HG03135 (cell line): Measurements from ENCODE around the gene DENND6B.

ENCODE experiments used
- ATAC-seq: cut with Tn5 transposase; IDR thresholded peaks from one replicate; pipeline ENCODE4 v1.9.1; 2021; ENCODE audit warnings: mild to moderate bottlenecking, moderate library complexity; ENCODE audit not compliant: unreplicated experiment

The DENND6B gene

DNA sequence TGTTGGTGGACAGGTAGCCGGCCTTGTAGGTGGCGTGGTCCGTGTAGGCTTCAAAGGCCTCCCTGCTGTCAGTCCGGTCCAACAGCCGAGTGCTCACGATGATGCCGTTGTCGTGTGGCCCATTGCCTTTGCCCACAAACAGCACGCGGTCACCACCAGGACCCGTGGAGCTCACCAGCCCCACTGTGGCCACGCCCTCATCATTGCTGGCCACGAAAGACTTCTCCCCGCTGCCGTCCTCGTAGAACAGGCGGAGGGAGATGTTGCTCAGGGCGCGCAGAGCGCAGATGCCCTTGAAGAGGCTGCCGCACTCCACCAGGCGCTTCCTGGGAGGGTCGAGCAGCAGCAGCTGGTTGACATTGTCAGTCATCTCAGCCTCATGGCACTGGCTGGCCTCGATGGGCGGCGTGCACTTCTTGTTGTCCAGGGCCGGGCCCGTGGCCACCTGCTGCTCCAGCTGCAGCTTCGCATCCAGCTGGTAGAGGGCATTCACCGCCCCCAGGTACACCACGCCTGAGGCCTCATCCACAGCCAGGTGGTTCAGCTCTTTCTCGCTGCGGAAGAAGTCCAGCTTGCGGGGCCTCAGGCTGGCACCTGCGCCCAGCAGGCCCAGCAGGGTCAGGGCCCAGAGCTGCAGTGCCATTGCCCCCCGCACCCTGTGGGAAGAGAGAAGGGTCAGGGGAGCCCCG is 36.7 kb downstream of the DENND6B start:
- no peak for ATAC-seq

DNA sequence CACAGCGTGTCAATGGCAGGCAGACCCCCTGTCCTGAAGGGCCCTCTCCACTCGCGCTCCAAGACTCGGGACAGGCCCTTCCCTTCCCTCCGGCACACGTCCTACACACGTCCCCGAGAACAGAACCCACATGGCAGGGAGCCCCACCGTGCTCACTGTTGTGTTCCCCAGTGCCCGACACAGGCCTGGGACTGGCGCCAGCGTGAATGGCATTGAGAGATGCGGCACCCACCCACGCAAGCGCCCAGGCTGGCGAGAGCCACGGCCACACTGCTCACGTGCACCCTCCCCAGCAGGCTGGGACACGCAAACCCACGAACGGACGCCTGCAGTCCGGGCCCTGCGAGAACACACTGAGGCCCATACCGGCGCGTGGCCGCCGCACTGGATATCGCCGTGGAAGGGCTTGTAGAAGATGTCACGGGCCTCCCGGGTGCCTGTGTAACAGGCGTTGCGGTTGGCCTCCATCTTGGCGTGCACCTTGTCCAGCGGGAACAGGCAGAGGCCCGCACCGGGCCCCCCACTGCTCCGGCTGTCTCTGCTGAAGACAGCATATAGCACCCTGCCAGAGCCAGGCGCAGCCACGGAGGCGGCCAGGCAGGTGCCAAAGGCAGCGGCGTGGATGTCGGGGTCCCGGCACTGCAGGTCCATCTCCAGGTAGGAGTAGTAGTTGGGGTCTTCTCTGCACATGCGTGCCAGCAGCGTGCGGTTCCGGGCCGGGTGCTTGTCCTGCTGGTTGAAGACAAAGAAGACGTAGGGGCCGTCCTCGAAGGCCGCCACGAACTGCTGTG is 37.5 kb downstream of the DENND6B start:
- no peak for ATAC-seq

DNA sequence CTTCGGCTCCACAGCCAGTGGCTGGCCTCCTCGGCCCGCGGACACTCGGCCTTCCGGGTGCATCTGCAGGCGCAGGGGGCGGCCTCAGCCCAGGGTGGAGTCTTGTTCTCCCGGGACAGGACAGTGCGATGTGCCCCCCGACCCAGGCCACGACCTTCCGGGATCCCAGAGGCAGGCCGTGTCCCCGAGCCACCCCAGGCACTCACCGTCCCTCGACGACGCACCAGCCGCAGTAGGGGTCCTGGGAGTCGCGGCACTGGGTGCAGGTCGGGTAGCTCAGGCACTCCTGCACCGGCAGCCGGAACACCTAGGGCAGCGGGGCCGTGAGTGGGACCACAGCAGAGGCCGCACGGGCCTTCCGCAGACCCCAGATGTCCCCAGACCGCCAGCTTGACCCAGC is 39.1 kb downstream of the DENND6B start:
- ATAC-seq: no peak

DNA sequence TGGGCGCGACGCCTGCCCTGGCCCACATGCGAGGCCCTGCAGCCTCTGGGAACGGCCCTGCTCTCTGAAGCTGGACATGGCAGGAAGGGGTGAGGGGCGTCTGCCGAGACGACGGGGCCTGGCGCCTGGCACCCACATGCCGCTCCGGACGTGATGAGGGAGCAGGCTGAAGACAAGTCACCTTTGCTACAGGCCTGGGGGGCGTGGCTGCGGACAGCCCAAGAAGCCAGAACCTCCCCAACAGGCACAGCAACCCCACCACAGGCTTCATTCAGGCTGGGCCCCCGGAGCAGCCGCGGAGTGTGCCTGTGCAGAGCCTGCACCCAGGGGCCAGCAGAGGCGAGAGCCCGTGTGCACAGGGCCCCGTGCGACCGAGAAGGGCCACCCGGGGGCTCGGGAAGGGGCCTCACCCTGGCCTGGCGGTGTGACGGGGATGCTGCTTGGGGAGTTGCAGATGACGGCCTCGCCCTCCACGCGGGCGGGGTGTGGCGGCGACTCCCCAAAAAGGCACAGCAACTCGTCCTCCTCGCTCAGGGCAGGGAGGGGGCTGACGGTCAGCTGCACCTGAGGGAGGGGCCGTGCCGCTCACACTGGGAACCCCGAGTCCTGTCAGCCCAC is 40.0 kb downstream of the DENND6B start:
- no peak for ATAC-seq

DNA sequence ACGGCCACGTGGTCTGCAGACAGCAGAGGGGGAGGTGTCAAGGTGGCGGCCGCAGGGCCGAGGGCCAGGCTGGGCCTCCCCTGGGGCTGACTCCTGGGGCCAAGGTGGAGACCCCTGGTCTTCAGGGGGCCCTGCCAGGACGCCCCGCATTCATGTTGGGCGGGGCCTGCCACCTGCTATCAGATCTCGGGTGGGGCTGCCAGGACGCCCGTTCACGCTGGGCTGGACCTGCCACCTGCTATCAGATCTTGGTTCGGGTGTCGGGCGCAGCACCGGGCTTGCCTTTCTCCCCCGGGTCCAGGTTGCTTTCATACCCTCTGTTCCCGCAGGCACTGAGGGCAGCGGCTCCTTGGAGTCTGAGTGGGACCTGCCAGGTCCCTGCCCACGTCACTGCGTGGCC is 40.5 kb downstream of the DENND6B start:
- no peak for ATAC-seq

DNA sequence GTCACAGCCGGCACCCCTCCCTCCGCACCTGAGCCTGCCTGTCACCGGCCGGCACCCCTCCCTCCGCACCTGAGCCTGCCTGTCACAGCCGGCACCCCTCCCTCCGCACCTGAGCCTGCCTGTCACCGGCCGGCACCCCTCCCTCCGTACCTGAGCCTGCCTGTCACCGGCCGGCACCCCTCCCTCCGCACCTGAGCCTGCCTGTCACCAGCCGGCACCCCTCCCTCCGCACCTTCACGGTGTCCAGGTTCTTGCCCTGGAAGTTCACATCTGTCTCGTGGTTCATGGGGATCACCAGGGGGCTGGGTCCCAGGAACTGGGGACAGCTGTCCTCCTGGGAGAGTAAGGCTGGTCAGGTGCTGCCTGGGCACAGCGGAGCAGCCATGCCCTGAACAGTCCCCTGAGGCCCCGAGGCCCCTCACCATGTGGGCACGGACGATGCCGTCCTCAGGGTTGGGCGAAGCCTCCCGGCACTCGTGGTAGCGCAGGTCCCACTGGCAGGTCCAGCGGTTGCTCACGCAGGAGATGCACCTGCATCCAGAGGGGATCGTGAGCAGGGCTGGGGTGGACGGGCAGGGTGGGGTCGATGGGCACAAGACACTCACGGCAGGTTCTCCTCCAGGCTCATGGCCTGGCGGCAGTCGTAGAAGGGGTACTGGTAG is 41.1 kb downstream of the DENND6B start:
- ATAC-seq: no peak

DNA sequence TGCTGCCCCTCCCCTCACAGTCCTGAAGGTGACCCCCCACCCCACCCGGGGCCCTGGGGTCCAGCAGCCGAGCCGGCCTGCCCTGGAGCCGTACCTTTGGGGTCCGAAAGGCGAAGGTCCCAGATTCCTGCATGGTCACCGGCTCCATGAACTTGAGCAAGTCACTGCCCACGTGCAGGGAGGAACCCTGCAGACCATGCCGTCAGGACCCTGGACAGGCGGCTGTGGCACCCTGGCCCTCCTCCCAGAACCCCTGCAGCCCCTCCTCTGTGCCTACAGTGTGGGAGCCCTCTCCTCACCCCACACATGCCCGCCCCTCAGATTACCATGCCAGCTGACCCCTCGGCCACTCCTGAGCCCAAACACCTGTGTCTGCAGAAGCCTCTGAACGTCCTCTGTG is 42.3 kb downstream of the DENND6B start:
- no peak for ATAC-seq

DNA sequence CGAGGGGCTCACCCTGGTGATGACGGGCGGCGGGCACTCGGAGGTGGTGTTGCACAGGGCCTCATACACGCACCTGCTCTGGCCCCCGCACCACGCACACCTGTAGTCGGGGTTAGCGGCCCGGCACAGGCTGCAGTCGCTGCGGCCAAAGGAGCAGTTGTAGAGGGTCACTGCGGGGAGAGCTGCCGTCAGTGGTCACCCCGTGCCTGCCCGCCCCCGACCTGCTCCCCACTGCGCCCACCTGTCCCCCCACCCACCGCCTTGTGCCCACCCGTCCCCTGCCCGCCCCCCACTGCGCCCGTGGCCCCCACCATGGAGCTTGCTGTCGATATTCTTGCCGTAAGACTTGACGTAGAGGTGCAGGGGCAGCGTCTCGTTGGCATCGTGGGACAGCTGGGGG is 43.0 kb downstream of the DENND6B start:
- ATAC-seq: no peak

DNA sequence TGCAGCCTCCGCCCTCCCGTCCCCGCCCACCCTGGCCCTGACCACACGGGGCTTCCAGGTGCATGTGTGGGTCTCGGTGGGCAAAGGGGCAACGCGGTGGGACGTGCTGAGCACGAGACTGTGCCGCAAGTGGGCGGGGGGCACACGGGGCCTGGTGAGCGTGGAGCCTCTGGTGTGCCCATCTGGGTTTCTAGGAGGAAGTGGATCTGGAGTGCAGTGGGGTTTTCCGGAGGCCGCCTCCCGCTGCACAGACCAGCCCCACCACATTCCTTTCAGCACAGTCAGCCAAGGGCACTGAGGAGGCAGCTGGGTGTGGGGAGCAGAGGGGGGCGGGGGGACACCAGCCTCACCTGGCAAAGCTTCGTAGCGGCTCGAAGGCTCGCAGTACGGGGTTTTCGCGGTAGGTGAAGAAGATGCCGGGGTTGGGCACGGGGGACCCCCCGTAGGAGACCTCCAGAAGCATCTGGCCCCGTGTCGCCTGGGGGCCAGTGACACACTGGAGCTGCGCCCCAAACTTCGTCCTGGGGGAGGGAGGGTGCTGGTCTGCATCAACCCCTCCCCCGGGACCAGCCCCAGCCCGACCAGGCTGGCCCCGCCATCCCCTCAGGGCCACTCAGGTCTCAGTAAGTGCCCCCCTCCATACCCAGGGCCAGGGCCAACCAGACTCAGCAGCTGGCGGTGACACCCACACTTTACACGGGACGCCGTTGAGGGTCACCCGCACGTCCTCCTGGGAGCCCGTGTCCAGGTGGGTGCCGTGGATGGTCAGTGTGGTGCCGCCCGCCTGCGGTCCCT is 44.3 kb downstream of the DENND6B start:
- ATAC-seq: no peak

DNA sequence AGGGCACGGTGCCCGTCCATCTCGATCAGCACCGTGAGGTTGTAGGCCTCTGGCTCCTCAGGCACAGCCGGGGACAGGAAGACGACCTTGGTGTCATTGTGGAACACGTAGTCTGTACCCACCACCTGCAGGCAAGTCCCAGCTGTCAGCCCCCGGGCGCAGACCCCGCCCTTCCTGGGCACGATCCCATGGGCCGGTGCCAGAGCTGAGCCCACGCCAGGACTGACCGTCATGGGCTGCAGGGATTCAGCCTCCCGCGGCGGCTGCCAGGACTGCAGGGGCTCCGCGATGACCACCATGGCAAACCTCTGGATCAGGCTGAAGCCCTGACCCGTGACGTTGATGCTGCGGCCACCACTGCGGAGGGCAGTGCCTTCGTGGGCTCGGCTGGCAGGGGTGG is 44.9 kb downstream of the DENND6B start:
- no peak for ATAC-seq

DNA sequence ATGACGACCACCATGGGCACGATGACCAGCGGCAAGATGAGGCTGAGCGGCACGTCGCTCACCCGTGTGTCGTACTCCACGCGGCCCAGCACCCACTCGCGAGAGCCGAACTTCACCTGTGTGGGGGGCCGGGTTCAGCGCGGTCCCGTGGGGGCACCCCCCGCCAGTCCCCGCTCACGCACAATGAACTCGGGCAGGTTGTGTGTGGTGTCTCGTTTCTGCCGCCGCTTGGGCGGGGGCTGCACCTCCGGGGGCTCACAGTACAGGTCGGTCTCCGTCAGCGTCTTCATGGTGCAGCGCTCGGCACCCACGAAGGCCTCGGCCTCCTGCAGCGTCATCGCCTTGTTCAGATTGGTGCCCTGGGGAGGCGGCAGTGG is 45.4 kb downstream of the DENND6B start:
- ATAC-seq: no peak

DNA sequence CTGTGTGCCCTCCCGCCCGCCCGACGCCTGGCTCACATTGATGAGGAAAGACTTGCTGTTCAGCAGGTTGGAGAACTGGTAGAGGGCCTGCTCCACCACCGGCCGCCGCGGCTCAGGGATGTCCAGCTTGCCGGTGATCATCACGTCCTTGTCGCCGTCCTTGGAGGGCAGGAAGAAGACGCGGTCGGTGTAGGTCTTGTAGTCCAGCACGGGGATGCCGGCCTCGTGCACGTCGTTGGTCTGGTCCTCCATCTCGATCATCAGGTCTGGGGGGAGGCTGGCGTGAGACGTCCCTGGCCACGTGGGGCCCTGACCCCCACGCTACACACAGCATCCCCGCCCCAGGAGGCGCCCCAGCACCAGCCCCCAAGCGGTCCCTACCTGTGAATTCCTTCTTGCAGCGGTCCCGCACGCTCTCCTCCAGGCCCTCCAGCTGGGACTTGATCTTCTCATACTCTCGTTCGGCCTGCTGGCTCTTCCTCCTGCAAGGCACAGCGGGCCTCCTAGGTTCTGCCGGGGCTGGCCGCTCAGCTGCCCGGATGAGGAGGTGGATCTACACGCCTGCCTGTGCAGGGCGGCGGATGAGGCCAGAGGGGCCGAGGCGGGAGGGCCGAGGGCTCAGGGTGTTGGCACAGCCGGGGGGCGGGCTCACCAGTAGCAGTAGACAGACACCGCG is 46.0 kb downstream of the DENND6B start:
- no peak for ATAC-seq

DNA sequence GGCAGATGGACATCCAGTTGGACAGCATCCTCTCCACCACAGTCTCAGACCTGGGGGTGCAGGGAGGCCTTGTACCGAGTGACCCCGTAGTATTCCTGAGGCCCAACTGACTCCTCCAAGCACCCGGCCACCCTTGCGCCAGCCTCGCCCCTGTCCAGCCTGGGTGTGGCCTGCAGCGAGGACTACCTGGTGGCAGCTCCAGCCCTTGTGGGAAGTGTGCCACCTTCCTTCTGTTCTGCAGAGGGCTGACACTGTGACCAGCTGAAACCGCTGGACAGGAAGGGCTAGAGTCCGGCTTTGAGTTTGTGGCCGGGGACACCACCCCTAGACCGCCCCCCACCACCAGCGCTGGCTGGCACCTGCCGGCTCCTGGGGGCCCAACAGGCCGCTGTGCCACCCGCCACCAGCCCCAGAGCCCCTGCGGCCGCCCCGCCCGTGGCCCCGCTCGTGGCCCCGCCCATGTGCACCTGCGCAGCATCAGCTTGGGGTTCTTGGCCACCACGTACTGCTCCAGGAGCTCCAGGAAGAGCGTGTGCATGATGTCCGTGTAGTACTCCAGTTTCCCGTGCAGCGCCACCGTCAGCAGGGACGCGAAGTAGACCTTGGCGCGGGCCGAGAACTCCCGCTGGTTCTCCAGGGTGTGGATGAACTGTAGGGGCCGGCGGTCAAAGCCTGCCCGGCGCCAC is 46.6 kb downstream of the DENND6B start:
- ATAC-seq: no peak

DNA sequence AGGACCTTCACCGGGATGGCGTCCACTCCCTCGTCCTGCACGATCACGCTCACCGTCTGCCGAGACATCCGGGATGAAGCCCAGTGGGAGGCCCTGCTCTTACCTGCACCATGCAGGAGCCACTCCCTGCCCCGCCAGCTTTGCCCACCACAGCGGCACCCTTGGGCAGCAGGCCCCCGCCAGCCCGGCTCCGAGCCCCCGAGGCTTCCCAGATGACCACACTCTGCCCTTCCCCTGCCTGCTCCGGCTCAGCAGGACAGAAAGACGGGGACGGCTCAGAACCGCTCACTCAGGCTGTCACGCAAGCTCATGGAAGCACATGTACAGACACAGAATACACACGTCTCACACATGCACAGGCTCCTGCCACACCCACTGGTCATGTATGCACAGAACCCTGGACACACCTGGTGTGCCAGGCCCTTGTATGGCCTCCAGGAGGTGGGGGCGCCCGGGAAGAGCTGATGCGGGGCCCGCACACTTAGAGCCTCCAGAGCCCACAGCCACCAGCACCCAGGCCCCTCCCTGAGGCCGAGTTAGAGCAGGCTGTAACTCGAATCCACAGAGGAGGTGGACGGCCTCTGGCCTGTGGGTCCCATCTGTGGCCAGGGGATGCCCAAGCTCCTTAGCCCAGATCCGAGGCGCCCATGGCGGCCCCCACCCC is 47.7 kb downstream of the DENND6B start:
- no peak for ATAC-seq

DNA sequence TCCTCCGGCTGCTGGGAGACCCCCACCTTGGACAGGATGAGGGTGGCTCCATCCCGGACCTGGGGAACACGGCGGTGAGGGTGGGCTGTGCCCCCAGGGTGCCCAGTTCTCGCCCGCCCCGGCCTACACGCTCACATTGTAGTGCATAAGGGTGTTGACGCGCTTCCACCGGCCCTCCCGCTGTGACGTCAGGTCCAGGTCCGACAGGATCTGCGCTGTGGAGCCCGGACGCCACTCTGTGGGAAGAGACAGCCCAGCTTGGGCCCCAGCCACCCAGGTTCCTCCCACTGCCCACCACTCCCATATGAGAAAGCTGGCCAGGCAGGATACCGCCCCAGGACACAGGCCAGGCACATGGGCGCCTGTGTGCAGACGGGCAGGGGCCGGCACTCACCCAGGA is 48.4 kb downstream of the DENND6B start:
- ATAC-seq: no peak

DNA sequence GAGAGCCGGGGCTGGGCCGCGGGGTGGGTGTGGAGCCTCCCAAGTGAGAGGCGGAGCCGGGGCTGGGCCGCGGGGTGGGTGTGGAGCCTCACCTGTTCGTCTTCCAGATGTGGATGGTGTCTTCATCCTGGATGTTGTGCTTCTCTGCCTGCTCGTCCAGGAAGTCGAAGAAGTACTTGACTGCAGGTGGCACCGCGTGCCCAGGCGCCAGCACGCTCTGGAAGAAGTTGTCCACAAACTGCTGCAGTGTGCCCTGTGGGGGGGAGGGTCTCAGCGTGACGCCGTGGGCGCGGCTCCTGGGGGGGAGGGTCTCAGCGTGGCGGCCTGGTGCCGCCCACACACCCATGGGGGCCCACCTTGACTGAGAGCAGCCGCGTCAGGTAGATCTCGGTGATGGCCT is 49.1 kb downstream of the DENND6B start:
- no peak for ATAC-seq

DNA sequence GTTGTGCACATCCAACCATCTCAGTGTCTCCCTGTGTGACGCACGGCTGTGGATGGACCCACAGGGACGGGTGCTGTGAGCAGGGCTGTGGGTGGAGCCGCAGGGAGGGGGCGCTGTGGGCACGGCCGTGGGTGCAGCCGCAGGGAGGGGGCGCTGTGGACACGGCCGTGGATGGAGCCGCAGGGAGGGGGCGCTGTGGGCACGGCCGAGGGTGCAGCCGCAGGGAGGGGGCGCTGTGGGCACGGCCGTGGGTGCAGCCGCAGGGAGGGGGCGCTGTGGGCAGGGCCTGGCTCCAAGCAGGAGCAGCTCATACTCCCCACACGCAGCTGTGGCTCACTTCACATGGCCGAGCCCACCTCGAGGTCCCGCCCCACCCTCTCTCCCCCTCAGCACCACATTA is 50.7 kb downstream of the DENND6B start:
- no peak for ATAC-seq

DNA sequence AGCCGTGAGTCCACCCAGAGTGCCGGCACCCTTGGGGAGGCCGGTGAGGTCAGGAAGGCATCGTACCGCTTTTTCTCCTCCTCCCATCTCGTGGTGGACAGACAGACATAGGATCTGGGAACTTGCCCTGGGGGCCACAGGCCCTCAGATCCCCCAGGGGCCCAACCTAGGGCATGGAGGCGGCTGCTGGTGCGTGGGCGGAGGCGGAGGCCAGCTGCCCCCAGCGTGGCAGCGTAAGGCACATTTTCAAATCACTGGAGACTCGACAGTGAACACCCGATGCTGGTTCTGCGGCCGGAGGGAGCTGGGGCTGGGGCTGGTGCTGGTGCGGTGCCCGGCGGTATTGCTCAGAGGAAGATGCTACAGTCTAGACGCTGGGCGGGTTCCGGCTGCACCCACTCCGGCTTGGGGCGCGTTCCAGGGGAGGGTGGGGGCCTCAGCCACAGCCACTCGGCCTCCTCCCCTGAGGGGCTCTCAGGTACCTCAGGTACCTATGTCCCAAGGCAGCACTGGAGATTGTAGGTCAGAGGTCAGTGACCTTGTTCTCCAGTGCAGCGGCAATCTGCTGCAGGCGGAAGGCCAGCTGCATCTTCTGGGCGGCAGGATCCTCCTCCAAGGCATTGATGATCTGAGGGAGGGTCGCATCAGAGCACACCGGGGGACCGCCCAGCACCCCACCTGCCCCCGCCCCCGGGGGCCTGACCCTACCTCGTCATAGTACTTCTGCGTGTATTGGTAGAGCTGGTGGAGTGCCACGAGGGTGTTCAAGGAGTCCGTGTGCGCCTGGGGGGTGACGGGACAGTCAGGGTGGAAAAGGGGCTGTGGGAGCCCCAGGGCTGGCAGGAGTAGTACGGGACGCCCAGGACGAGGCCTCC is 51.4 kb downstream of the DENND6B start:
- no peak for ATAC-seq
